Activated T-cell treated with anti-CD3 and anti-CD28 coated beads for 4 hours (primary cell): ENCODE data around the gene GOLGA8N.

Experiments
- DNase-seq: peaks from one replicate; pipeline ENCODE4 v3.0.0-alpha.2; 2020

GOLGA8N gene

DNA sequence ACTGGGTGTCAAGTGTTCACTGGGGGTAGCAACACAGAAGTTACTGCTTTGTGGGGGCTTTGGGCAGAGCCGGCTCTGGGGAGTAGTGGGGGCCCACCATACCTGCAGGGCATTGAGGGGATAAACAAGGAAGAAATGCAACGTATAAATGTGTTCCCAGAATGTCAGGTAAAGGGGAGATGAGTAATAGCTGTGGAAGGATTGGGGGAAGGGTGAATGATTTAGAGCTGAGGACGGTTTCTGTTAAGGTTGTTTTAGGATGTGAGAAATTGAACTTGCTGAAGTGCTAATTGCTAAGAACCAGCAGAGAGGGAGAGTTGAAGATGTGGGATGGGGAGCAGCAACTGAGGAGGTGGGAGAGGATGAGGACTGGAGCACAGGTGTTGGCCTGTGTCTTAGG, 58.9 kb downstream of the GOLGA8N start:
- no peak for DNase-seq

GRCh38 chr15:32656091-32656490, 62.8 kb downstream of the GOLGA8N start:
- DNase-seq = no peak

- no peak for DNase-seq
These were observed 63.2 kb downstream of the GOLGA8N start for GRCh38 chr15:32656496-32656895.
